Esophagus muscularis mucosa (tissue), 4 donors: ENCODE results near the gene PRKD1.

Experiments
- EP300 ChIP-seq: sonication (generic); formaldehyde crosslinking; IDR thresholded peaks from one replicate; pipeline ENCODE4 v1.6.1; 2017; ENCODE audit warnings: antibody characterized with exemption
- POLR2A ChIP-seq: fragments of 450-650 bp; IDR thresholded peaks from one replicate; pipeline ENCODE4 v1.6.1; 2017; ENCODE audit warnings: antibody characterized with exemption, moderate library complexity, mild to moderate bottlenecking, low read depth
- POLR2AphosphoS5 ChIP-seq, 2 donors: sonication (generic); formaldehyde crosslinking; IDR thresholded peaks; one replicate each; pipeline ENCODE4 v1.6.1; 2017; ENCODE audit warnings: antibody characterized with exemption in 2 of 2
- TF ChIP-seq, protein P1 (sequence below), 3 experiments: fragments of 200-600 bp in 2 of 3; fragments of 450-650 bp in 1 of 3; sonication (generic) in 2 of 3; IDR thresholded peaks; one replicate each; pipeline ENCODE4 v1.5.1; 2017 to 2019; ENCODE audit warnings: antibody characterized with exemption in 3 of 3, mild to moderate bottlenecking in 2 of 3, moderate library complexity in 1 of 3

DNA sequence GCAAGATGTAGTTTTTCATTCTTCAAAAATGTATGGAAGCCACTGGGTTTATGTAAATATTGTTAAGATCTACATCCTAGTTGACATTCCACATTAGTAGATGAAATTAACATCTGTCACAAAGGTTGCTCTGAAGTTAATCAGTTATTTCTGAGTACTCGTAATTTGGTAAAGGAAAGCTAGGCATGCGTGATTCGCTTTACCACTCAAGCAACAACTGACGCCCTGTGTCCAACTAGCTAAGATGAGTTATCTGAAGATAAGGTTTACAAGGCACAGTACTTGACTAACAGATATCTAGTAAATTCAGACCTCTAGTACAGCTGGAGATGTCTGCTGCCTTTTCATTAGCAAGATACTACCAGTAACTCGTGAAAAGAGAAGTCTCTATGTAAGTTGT is 14.1 kb downstream of the PRKD1 start:
- TF ChIP-seq POLR2A: no peak
- no peak for TF ChIP-seq POLR2AphosphoS5 (IDR thresholded peaks at IDR 0.05)
- TF ChIP-seq, protein P1, sequence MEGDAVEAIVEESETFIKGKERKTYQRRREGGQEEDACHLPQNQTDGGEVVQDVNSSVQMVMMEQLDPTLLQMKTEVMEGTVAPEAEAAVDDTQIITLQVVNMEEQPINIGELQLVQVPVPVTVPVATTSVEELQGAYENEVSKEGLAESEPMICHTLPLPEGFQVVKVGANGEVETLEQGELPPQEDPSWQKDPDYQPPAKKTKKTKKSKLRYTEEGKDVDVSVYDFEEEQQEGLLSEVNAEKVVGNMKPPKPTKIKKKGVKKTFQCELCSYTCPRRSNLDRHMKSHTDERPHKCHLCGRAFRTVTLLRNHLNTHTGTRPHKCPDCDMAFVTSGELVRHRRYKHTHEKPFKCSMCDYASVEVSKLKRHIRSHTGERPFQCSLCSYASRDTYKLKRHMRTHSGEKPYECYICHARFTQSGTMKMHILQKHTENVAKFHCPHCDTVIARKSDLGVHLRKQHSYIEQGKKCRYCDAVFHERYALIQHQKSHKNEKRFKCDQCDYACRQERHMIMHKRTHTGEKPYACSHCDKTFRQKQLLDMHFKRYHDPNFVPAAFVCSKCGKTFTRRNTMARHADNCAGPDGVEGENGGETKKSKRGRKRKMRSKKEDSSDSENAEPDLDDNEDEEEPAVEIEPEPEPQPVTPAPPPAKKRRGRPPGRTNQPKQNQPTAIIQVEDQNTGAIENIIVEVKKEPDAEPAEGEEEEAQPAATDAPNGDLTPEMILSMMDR (IDR thresholded peaks at IDR 0.05): no peak
- no peak for TF ChIP-seq EP300
